NT2/D1 (cell line): ENCODE results near the gene PIPOX.

Experiments used
- YY1 ChIP-seq: IDR thresholded peaks from 2 replicates; pipeline ENCODE4 v1.6.1; 2011; ENCODE audit not compliant: insufficient read length, insufficient read depth
- ZNF274 ChIP-seq: IDR thresholded peaks from 2 replicates; pipeline ENCODE4 v1.6.1; 2011; ENCODE audit warnings: mild to moderate bottlenecking, low read depth, low read length

GRCh38 chr17:29090108-29090507 lies 47.2 kb downstream of the PIPOX start:
- no peak for TF ChIP-seq ZNF274
- no peak for TF ChIP-seq YY1
